ENCODE results near the gene NFKBIZ.

DNA sequence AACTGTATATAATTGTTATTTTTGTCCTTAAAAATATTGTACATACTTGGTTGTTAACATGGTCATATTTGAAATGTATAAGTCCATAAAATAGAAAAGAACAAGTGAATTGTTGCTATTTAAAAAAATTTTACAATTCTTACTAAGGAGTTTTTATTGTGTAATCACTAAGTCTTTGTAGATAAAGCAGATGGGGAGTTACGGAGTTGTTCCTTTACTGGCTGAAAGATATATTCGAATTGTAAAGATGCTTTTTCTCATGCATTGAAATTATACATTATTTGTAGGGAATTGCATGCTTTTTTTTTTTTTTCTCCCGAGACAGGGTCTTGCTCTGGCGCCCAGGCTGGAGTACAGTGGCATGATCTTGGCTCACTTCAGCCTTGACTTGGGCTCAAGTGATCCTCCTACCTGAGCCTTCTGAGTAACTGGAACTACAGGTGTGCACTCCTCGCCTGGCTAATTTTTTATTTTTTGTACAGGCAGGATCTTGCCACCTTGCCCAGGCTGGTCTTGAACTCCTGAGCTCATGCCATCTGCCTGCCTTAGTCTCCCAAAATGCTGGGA lies 10.7 kb downstream of the NFKBIZ start:
- no peak for TF ChIP-seq POLR2AphosphoS5 (IDR thresholded peaks at IDR 0.05; ENCODE audit: low read depth)
- TF ChIP-seq, protein P1, sequence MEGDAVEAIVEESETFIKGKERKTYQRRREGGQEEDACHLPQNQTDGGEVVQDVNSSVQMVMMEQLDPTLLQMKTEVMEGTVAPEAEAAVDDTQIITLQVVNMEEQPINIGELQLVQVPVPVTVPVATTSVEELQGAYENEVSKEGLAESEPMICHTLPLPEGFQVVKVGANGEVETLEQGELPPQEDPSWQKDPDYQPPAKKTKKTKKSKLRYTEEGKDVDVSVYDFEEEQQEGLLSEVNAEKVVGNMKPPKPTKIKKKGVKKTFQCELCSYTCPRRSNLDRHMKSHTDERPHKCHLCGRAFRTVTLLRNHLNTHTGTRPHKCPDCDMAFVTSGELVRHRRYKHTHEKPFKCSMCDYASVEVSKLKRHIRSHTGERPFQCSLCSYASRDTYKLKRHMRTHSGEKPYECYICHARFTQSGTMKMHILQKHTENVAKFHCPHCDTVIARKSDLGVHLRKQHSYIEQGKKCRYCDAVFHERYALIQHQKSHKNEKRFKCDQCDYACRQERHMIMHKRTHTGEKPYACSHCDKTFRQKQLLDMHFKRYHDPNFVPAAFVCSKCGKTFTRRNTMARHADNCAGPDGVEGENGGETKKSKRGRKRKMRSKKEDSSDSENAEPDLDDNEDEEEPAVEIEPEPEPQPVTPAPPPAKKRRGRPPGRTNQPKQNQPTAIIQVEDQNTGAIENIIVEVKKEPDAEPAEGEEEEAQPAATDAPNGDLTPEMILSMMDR (IDR thresholded peaks at IDR 0.05; ENCODE audit: insufficient read depth, low read length) = no peak
